HEK293T (cell line): ENCODE measurements around the gene CCDC127.

ENCODE experiments used
- ARNT ChIP-seq: fragments of 450-650 bp; IDR thresholded peaks from 2 replicates; pipeline ENCODE4 v1.6.1; 2017; ENCODE audit warnings: mild to moderate bottlenecking
- BHLHE40 ChIP-seq: fragments of 450-650 bp; IDR thresholded peaks from 2 replicates; pipeline ENCODE4 v1.6.1; 2016; ENCODE audit warnings: mild to moderate bottlenecking, moderate library complexity, borderline replicate concordance
- ELF4 ChIP-seq: fragments of 450-650 bp; IDR thresholded peaks from 2 replicates; pipeline ENCODE4 v1.6.1; 2017; ENCODE audit warnings: antibody characterized with exemption
- FOXK2 ChIP-seq: fragments of 450-650 bp; IDR thresholded peaks from 2 replicates; pipeline ENCODE4 v1.6.1; 2016; ENCODE audit warnings: mild to moderate bottlenecking
- HDGF ChIP-seq: fragments of 450-650 bp; IDR thresholded peaks from 2 replicates; pipeline ENCODE4 v1.6.1; 2017; ENCODE audit warnings: antibody characterized with exemption, borderline replicate concordance
- LEF1 ChIP-seq: fragments of 450-650 bp; IDR thresholded peaks from 2 replicates; pipeline ENCODE4 v1.6.1; 2017; ENCODE audit warnings: mild to moderate bottlenecking, borderline replicate concordance
- PKNOX1 ChIP-seq: fragments of 450-650 bp; IDR thresholded peaks from 2 replicates; pipeline ENCODE4 v1.6.1; 2016
- SP1 ChIP-seq: fragments of 450-650 bp; IDR thresholded peaks from 2 replicates; pipeline ENCODE4 v1.6.1; 2017
- TARDBP ChIP-seq: fragments of 450-650 bp; IDR thresholded peaks from 2 replicates; pipeline ENCODE4 v1.6.1; 2016
- ZNF384 ChIP-seq: fragments of 450-650 bp; IDR thresholded peaks from 2 replicates; pipeline ENCODE4 v1.6.1; 2016

- TF ChIP-seq ARNT = no peak
- no peak for TF ChIP-seq LEF1
- TF ChIP-seq PKNOX1 = no peak
- no peak for TF ChIP-seq FOXK2
- no peak for TF ChIP-seq HDGF
- no peak for TF ChIP-seq BHLHE40
- no peak for TF ChIP-seq ZNF384
- TF ChIP-seq TARDBP = no peak
- TF ChIP-seq ELF4 = no peak
- no peak for TF ChIP-seq SP1
These were observed 63.7 kb downstream of the CCDC127 start for GRCh38 chr5:154236-154635.
